ENCODE results near the gene GLT1D1.
"Not testable (repeated sequence)": the region's sequence is repeated elsewhere in the genome, so short reads cannot be mapped to it uniquely, and the experiment has no call there.

Gene GLT1D1

GRCh38 chr12:128850400-128850799, 2.9 kb upstream of the GLT1D1 start:
- Histone ChIP-seq H3K27ac (ENCODE audit: low read length) (no peak overlapping the region), H3K4me1 (ENCODE audit: low read length) (no peaks in the 10 kb centered on the region), H3K9me3 (replicated peaks; ENCODE audit: insufficient read depth, low read length) (no peaks in the 10 kb centered on the region), H2AFZ (ENCODE audit: low read length) (no peak overlapping the region), H3K79me2 (ENCODE audit: low read length) (no peaks in the 10 kb centered on the region), H3K9ac (ENCODE audit: low read length) (no peak overlapping the region), H3K4me2 (ENCODE audit: low read depth, low read length) (no peak overlapping the region), H3K9me2 (replicated peaks; ENCODE audit: insufficient read depth, low read length) (no peaks in the 10 kb centered on the region), H3K27me3 (replicated peaks; ENCODE audit: insufficient read depth, low read length) (no peaks in the 10 kb centered on the region), H3K36me3 (replicated peaks; ENCODE audit: insufficient read depth, low read length) (no peaks in the 10 kb centered on the region), H3K4me3 (ENCODE audit: low read length) (no peak overlapping the region), H4K20me1 (ENCODE audit: insufficient read depth, low read length) (no peaks in the 10 kb centered on the region), H3F3A (ENCODE audit: insufficient read depth, low read length) (no peaks in the 10 kb centered on the region)
- TF ChIP-seq EZH2phosphoT487 (IDR thresholded peaks at IDR 0.05; ENCODE audit: low read length), result no peak
- no peak for TF ChIP-seq EZH2 (optimal IDR thresholded peaks at IDR 0.05; ENCODE audit: low read depth, low read length)
- no peak for TF ChIP-seq CTCF (IDR thresholded peaks at IDR 0.05; ENCODE audit: low read length)
- DNase-seq, result no peak

GRCh38 chr12:128851429-128851828, 1.8 kb upstream of the GLT1D1 start:
- H3K4me3 ChIP-seq (ENCODE audit: low read length); H3K9ac ChIP-seq (ENCODE audit: low read length); H3K9me3 ChIP-seq (replicated peaks; ENCODE audit: insufficient read depth, low read length); H3F3A ChIP-seq (ENCODE audit: insufficient read depth, low read length); H2AFZ ChIP-seq (ENCODE audit: low read length); H3K4me1 ChIP-seq (ENCODE audit: low read length); DNase-seq; H3K27me3 ChIP-seq (replicated peaks; ENCODE audit: insufficient read depth, low read length); H3K36me3 ChIP-seq (replicated peaks; ENCODE audit: insufficient read depth, low read length); H3K79me2 ChIP-seq (ENCODE audit: low read length); H3K4me2 ChIP-seq (ENCODE audit: low read depth, low read length); H3K9me2 ChIP-seq (replicated peaks; ENCODE audit: insufficient read depth, low read length); H3K27ac ChIP-seq (ENCODE audit: low read length); H4K20me1 ChIP-seq (ENCODE audit: insufficient read depth, low read length): not testable (repeated sequence)

- no peak for DNase-seq
- H3K4me2 ChIP-seq (ENCODE audit: low read depth, low read length), result no peak overlapping the region
- H3K9me2 ChIP-seq (replicated peaks; ENCODE audit: insufficient read depth, low read length), result no peaks in the 10 kb centered on the region
- H3K36me3 ChIP-seq (replicated peaks; ENCODE audit: insufficient read depth, low read length), result no peaks in the 10 kb centered on the region
- no peak overlapping the region for H3K9ac ChIP-seq (ENCODE audit: low read length)
- H3K4me1 ChIP-seq (ENCODE audit: low read length), result no peaks in the 10 kb centered on the region
- no peaks in the 10 kb centered on the region for H3K79me2 ChIP-seq (ENCODE audit: low read length)
- no peak overlapping the region for H2AFZ ChIP-seq (ENCODE audit: low read length)
- H3K27me3 ChIP-seq (replicated peaks; ENCODE audit: insufficient read depth, low read length), result no peaks in the 10 kb centered on the region
- TF ChIP-seq EZH2 (optimal IDR thresholded peaks at IDR 0.05; ENCODE audit: low read depth, low read length) (no peak), CTCF (IDR thresholded peaks at IDR 0.05; ENCODE audit: low read length) (no peak), EZH2phosphoT487 (IDR thresholded peaks at IDR 0.05; ENCODE audit: low read length) (no peak)
- no peaks in the 10 kb centered on the region for H3K9me3 ChIP-seq (replicated peaks; ENCODE audit: insufficient read depth, low read length)
- no peaks in the 10 kb centered on the region for H4K20me1 ChIP-seq (ENCODE audit: insufficient read depth, low read length)
- no peaks in the 10 kb centered on the region for H3F3A ChIP-seq (ENCODE audit: insufficient read depth, low read length)
- no peak overlapping the region for H3K27ac ChIP-seq (ENCODE audit: low read length)
- no peak overlapping the region for H3K4me3 ChIP-seq (ENCODE audit: low read length)
Observed at GRCh38 chr12:128852026-128852698, 1.1 kb upstream of the GLT1D1 start.

GRCh38 chr12:128853600-128854197, 421 bp downstream of the GLT1D1 start:
- Histone ChIP-seq H3K9me2 (replicated peaks; ENCODE audit: insufficient read depth, low read length) (no peaks in the 10 kb centered on the region), H3K9ac (ENCODE audit: low read length) (no peak overlapping the region), H3K27me3 (replicated peaks; ENCODE audit: insufficient read depth, low read length) (no peaks in the 10 kb centered on the region), H3K79me2 (ENCODE audit: low read length) (no peaks in the 10 kb centered on the region), H2AFZ (ENCODE audit: low read length) (no peak overlapping the region), H4K20me1 (ENCODE audit: insufficient read depth, low read length) (no peaks in the 10 kb centered on the region), H3K36me3 (replicated peaks; ENCODE audit: insufficient read depth, low read length) (no peaks in the 10 kb centered on the region), H3K4me1 (ENCODE audit: low read length) (no peaks in the 10 kb centered on the region), H3K4me2 (ENCODE audit: low read depth, low read length) (no peak overlapping the region), H3K27ac (ENCODE audit: low read length) (no peak overlapping the region), H3K9me3 (replicated peaks; ENCODE audit: insufficient read depth, low read length) (no peaks in the 10 kb centered on the region), H3F3A (ENCODE audit: insufficient read depth, low read length) (no peaks in the 10 kb centered on the region), H3K4me3 (ENCODE audit: low read length) (no peak overlapping the region)
- DNase-seq, result no peak
- TF ChIP-seq EZH2phosphoT487 (IDR thresholded peaks at IDR 0.05; ENCODE audit: low read length) (no peak), EZH2 (optimal IDR thresholded peaks at IDR 0.05; ENCODE audit: low read depth, low read length) (no peak), CTCF (IDR thresholded peaks at IDR 0.05; ENCODE audit: low read length) (no peak)

Data from MM.1S (cell line).